Panc1 (cell line): Measurements from ENCODE around the gene DDX10. TPM values are rescaled to one million over a fixed set of nuclear protein-coding genes. Genes with fewer than 3 reads are reported as not detected.

ENCODE experiments used
- ATAC-seq: fragments of 200-7000 bp; cut with Tn5 transposase; 2 replicates; pipeline ENCODE4 v1.9.1; 2020; ENCODE audit warnings: mild to moderate bottlenecking, moderate library complexity
- BruUV-seq: library from RNA; stranded (reverse); fragments of 400-500 nt; replicated peaks from 2 replicates; lab custom pipeline; 2021; lab: Mats Ljungman, UMichigan
- CTCF ChIA-PET: fragments of 300-600 bp; sonication (Branson Sonifier 250); formaldehyde crosslinking; loops from one replicate; lab custom pipeline; 2022; ENCODE audit warnings: antibody characterized with exemption; lab: Charles Lee
- POLR2A ChIA-PET: fragments of 300-600 bp; sonication (Branson Sonifier 250); formaldehyde crosslinking; loops from one replicate; lab custom pipeline; 2022; ENCODE audit warnings: antibody characterized with exemption; lab: Charles Lee
- DNase-seq: peaks from one replicate; pipeline ENCODE4 v3.0.0-alpha.2; 2010; ENCODE audit warnings: low read depth, low spot score
- H3K27ac ChIP-seq: 2 replicates; pipeline ENCODE4 v1.5.1; 2011; ENCODE audit warnings: mild to moderate bottlenecking, low read length, inconsistent platforms
- H3K27me3 ChIP-seq: fragments of 200-500 bp; sonication (Bioruptor generic); 2 replicates; pipeline ENCODE4 v1.6.0; 2014; ENCODE audit warnings: low read length, inconsistent platforms; ENCODE audit not compliant: control insufficient read depth, insufficient read depth
- H3K36me3 ChIP-seq: fragments of 200-500 bp; sonication (Bioruptor generic); 2 replicates; pipeline ENCODE4 v1.5.1; 2014; ENCODE audit warnings: inconsistent platforms, mild to moderate bottlenecking, low read length, moderate library complexity; ENCODE audit not compliant: control insufficient read depth, insufficient read depth
- H3K4me1 ChIP-seq: 2 replicates; pipeline ENCODE4 v1.5.1; 2011; ENCODE audit warnings: inconsistent platforms, mild to moderate bottlenecking, low read length, moderate library complexity; ENCODE audit not compliant: control insufficient read depth, insufficient read depth
- H3K4me3 ChIP-seq, 2 experiments: 2 replicates each; pipeline ENCODE4 v1.5.1; 2011 to 2012; ENCODE audit warnings: low read depth in 2 of 2, low read length in 2 of 2, mild to moderate bottlenecking in 2 of 2, inconsistent platforms in 1 of 2, moderate library complexity in 1 of 2
- H3K9me3 ChIP-seq: fragments of 200-500 bp; sonication (Bioruptor generic); 2 replicates; pipeline ENCODE4 v1.5.1; 2014; ENCODE audit warnings: low read depth, mild to moderate bottlenecking, inconsistent platforms, low read length, moderate library complexity; ENCODE audit not compliant: control insufficient read depth, insufficient read depth
- POLR2AphosphoS5 ChIP-seq: IDR thresholded peaks from 2 replicates; pipeline ENCODE4 v1.6.1; 2012; ENCODE audit warnings: mild to moderate bottlenecking, low read depth, low read length, moderate library complexity
- SIN3A ChIP-seq: IDR thresholded peaks from 2 replicates; pipeline ENCODE4 v1.6.1; 2012; ENCODE audit warnings: low read depth, mild to moderate bottlenecking, low read length, moderate library complexity, borderline replicate concordance; ENCODE audit not compliant: insufficient read depth
- TCF7L2 ChIP-seq: IDR thresholded peaks from 2 replicates; pipeline ENCODE4 v1.6.1; 2011; ENCODE audit warnings: mild to moderate bottlenecking, low read depth, low read length, inconsistent platforms
- in situ Hi-C: cut with HindIII; loops from 2 replicates; pipeline ENCODE4 v1.10.0; 2016; ENCODE audit warnings: low sequenced_read_pairs, low pct_unique_long_range_greater_than_20kb
- intact Hi-C: fragments of 100-400 bp; cut with micrococcal nuclease; formaldehyde crosslinking; loops from one replicate; pipeline ENCODE4 v1.10.0; 2022; ENCODE audit not compliant: unreplicated experiment
- total RNA-seq: library from RNA; stranded (reverse); gene quantifications from one replicate; pipeline ENCODE4 v1.2.1, GENCODE V29; 2021; ENCODE audit not compliant: unreplicated experiment
- TF ChIP-seq, protein P1 (sequence below), 2 experiments: IDR thresholded peaks; 2 replicates each; pipeline ENCODE4 v1.6.1; 2011 to 2012; ENCODE audit warnings: low read depth in 2 of 2, control low read depth in 1 of 2, low read length in 1 of 2, mild to moderate bottlenecking in 1 of 2, moderate library complexity in 1 of 2; ENCODE audit not compliant: insufficient read depth in 1 of 2
- TF ChIP-seq, protein P2 (sequence below): fragments of 450-650 bp; IDR thresholded peaks from 2 replicates; pipeline ENCODE4 v1.5.1; 2017; ENCODE audit warnings: mild to moderate bottlenecking

DDX10 gene
- total RNA-seq, 1 experiment from 2014 or later = 48.8 TPM

DNA sequence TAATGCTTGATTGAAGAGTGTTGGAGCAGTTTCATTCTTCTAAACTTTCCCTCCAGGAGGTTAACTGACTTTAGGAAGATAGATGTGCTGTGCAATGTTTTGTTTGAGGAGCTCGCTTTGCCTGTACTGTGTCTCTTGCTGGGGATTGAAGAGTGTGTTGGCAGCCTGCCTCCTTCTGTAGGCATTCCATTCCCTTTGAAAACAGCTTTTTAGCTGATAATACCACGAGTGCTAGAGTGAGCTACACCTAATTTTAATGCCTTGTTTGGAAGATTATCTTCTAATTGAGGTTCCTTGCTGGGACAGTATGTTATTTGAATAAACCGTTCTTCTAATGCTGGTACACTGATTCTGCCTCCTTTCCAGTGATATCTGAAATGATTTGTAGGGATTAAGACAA is 7.2 kb downstream of the DDX10 start:
- intact Hi-C loops (no loop called here), in situ Hi-C loops (no loop called here)
- ChIA-PET POLR2A (no interaction called here), CTCF (interaction anchor here (0.5 kb wide), 1 partner anchor 313 kb away, joined by 7 read pairs; no protein-coding TSS in a partner anchor)
- DNase-seq (no peak), ATAC-seq (no peak)
- Histone ChIP-seq H3K27ac (no peak overlapping the region), H3K27me3 (no peaks in the 10 kb centered on the region), H3K4me3 (no peak overlapping the region), H3K9me3 (no peaks in the 10 kb centered on the region), H3K4me1 (peaks cover 4% of the 10 kb centered on the region; the same call in 1 of the 2 replicates), H3K36me3 (no peaks in the 10 kb centered on the region)
- TF ChIP-seq SIN3A = no peak
- no peak for TF ChIP-seq TCF7L2
- TF ChIP-seq, protein P1, sequence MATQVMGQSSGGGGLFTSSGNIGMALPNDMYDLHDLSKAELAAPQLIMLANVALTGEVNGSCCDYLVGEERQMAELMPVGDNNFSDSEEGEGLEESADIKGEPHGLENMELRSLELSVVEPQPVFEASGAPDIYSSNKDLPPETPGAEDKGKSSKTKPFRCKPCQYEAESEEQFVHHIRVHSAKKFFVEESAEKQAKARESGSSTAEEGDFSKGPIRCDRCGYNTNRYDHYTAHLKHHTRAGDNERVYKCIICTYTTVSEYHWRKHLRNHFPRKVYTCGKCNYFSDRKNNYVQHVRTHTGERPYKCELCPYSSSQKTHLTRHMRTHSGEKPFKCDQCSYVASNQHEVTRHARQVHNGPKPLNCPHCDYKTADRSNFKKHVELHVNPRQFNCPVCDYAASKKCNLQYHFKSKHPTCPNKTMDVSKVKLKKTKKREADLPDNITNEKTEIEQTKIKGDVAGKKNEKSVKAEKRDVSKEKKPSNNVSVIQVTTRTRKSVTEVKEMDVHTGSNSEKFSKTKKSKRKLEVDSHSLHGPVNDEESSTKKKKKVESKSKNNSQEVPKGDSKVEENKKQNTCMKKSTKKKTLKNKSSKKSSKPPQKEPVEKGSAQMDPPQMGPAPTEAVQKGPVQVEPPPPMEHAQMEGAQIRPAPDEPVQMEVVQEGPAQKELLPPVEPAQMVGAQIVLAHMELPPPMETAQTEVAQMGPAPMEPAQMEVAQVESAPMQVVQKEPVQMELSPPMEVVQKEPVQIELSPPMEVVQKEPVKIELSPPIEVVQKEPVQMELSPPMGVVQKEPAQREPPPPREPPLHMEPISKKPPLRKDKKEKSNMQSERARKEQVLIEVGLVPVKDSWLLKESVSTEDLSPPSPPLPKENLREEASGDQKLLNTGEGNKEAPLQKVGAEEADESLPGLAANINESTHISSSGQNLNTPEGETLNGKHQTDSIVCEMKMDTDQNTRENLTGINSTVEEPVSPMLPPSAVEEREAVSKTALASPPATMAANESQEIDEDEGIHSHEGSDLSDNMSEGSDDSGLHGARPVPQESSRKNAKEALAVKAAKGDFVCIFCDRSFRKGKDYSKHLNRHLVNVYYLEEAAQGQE (IDR thresholded peaks at IDR 0.05; ENCODE audit: insufficient read depth in 1 of 2, low read depth in 2 of 2, low read length in 1 of 2) = no peak
- TF ChIP-seq, protein P2, sequence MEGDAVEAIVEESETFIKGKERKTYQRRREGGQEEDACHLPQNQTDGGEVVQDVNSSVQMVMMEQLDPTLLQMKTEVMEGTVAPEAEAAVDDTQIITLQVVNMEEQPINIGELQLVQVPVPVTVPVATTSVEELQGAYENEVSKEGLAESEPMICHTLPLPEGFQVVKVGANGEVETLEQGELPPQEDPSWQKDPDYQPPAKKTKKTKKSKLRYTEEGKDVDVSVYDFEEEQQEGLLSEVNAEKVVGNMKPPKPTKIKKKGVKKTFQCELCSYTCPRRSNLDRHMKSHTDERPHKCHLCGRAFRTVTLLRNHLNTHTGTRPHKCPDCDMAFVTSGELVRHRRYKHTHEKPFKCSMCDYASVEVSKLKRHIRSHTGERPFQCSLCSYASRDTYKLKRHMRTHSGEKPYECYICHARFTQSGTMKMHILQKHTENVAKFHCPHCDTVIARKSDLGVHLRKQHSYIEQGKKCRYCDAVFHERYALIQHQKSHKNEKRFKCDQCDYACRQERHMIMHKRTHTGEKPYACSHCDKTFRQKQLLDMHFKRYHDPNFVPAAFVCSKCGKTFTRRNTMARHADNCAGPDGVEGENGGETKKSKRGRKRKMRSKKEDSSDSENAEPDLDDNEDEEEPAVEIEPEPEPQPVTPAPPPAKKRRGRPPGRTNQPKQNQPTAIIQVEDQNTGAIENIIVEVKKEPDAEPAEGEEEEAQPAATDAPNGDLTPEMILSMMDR = no peak
- BruUV-seq = no TSS peak

DNA sequence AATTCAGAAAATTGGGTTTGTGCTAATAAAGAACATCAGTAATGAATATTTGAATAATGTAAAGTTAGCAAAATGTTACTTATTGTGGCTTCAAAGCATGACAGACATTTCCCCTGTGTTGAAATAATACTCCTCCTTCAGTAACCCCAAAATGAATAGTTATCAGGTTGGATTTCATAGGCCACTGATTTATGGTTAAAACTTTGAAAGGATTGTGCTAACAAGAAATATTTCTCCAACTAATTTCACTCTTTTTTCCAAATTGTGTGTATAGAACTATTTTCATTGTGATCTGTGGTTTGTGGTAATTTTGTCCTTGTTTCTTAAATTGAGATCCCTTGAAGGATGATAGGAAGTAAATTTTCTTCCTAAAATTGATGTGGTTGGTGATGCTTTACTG is 7.9 kb downstream of the DDX10 start:
- Histone ChIP-seq H3K27me3 (no peaks in the 10 kb centered on the region), H3K36me3 (0 out of 2 replicates have a peak, but pooled peaks cover 7% of the 10 kb centered on the region), H3K4me1 (0 out of 2 replicates have a peak, but pooled peaks cover 3% of the 10 kb centered on the region), H3K4me3 (no peak overlapping the region), H3K9me3 (no peaks in the 10 kb centered on the region), H3K27ac (no peak overlapping the region)
- DNase-seq = no peak
- ChIA-PET POLR2A (no interaction called here), CTCF (no interaction called here)
- BruUV-seq = no TSS peak
- ATAC-seq = no peak
- intact Hi-C loops = no loop called here
- no peak for TF ChIP-seq TCF7L2
- TF ChIP-seq, protein P2 = no peak
- in situ Hi-C loops = no loop called here

DNA sequence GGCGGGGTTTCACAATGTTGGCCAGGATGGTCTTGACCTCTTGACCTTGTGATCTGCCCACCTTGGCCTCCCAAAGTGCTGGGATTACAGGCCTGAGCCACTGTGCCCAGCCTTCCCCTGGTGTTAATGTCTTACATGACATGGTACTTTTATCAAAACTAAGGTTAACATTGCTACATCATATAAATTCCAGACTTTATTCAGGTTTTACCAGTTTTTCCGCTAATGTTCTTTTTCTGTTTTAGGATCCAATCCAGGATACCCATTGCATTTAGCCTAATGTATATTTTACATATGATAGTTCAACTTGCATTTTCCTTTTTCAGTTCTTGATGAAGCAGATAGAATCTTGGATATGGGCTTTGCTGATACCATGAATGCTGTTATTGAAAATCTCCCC is 14.2 kb downstream of the DDX10 start:
- Histone ChIP-seq H3K4me1 (no peaks in the 10 kb centered on the region), H3K4me3 (no peak overlapping the region), H3K36me3 (peaks cover 25% of the 10 kb centered on the region; the same call in 1 of the 2 replicates), H3K9me3 (no peaks in the 10 kb centered on the region), H3K27me3 (no peaks in the 10 kb centered on the region), H3K27ac (no peak overlapping the region)
- POLR2A ChIA-PET = no interaction called here
- in situ Hi-C loops (no loop called here), intact Hi-C loops (no loop called here)
- DNase-seq (no peak), ATAC-seq (no peak)
- CTCF ChIA-PET = no interaction called here
- no peak for TF ChIP-seq TCF7L2
- TF ChIP-seq SIN3A = no peak
- TF ChIP-seq POLR2AphosphoS5 = no peak
- TF ChIP-seq, protein P1 (IDR thresholded peaks at IDR 0.05; ENCODE audit: insufficient read depth in 1 of 2, low read depth in 2 of 2, low read length in 1 of 2) = no peak
- TF ChIP-seq, protein P2 = no peak
- BruUV-seq = no TSS peak
